HCT116 (cell line): ENCODE results near the gene U2AF1L4. TPM values are rescaled to one million over a fixed set of nuclear protein-coding genes. Genes with fewer than 3 reads are reported as not detected.

Source experiments
- ATAC-seq: fragments of 200-7000 bp; cut with Tn5 transposase; 2 replicates; pipeline ENCODE4 v1.9.1; 2020; ENCODE audit warnings: mild to moderate bottlenecking, moderate library complexity
- BruUV-seq: library from RNA; stranded (reverse); fragments of 400-500 nt; replicated peaks from 2 replicates; lab custom pipeline; 2021; lab: Mats Ljungman, UMichigan
- CTCF ChIA-PET: fragments of 300-600 bp; sonication (Branson Sonifier 250); formaldehyde crosslinking; loops from one replicate; lab custom pipeline; 2021; ENCODE audit warnings: antibody characterized with exemption; lab: Charles Lee
- POLR2A ChIA-PET: fragments of 300-600, 350-600 bp; sonication (Branson Sonifier 250); formaldehyde crosslinking; loops from one replicate; lab custom pipeline; 2021; ENCODE audit warnings: antibody characterized with exemption; lab: Charles Lee
- RAD21 ChIA-PET, 2 experiments: fragments of 300-600 bp; sonication (Branson Sonifier 250); formaldehyde crosslinking; loops; one replicate each; lab custom pipeline; 2023; ENCODE audit warnings: low total read pairs in 2 of 2; ENCODE audit not compliant: uncharacterized antibody in 2 of 2, unreplicated experiment in 2 of 2, low non-redundant PET in 1 of 2; lab: Charles Lee
- DNase-seq: peaks from one replicate; pipeline ENCODE4 v3.0.0-alpha.2; 2010; ENCODE audit warnings: low read depth, low spot score
- H2AFZ ChIP-seq: fragments of 200-600 bp; shearing (Covaris generic), sonication (generic); 2 replicates; pipeline ENCODE4 v1.6.1; 2017; ENCODE audit warnings: low read depth, mixed run types, mixed read lengths, antibody characterized with exemption, low read length; ENCODE audit not compliant: poor library complexity, severe bottlenecking
- H3K27ac ChIP-seq: 2 replicates; pipeline ENCODE4 v1.5.1; 2012; ENCODE audit warnings: low read depth, low read length
- H3K27me3 ChIP-seq: fragments of 200-600 bp; sonication (generic); 2 replicates; pipeline ENCODE4 v1.6.1; 2016; ENCODE audit warnings: mixed run types, low read length, mixed read lengths; ENCODE audit not compliant: insufficient read depth
- H3K36me3 ChIP-seq, 2 experiments: fragments of 200-500 bp in 1 of 2; fragments of 200-600 bp in 1 of 2; sonication (Bioruptor generic) in 1 of 2; sonication (generic) in 1 of 2; 2 replicates each; pipeline versions ENCODE4 v1.5.1 to v1.6.1; 2014 to 2016; ENCODE audit warnings: low read length in 2 of 2, inconsistent platforms in 1 of 2, mixed read lengths in 1 of 2, mixed run types in 1 of 2; ENCODE audit not compliant: insufficient read depth in 2 of 2, control insufficient read depth in 1 of 2
- H3K4me1 ChIP-seq, 2 experiments: fragments of 200-600 bp in 1 of 2; sonication (generic) in 1 of 2; 2 replicates each; pipeline versions ENCODE4 v1.5.1 to v1.6.1; 2012 to 2017; ENCODE audit warnings: low read length in 2 of 2, inconsistent platforms in 1 of 2, mild to moderate bottlenecking in 1 of 2, mixed read lengths in 1 of 2, mixed run types in 1 of 2, moderate library complexity in 1 of 2; ENCODE audit not compliant: insufficient read depth in 2 of 2, control insufficient read depth in 1 of 2
- H3K4me2 ChIP-seq: fragments of 200-600 bp; sonication (generic); 2 replicates; pipeline ENCODE4 v1.6.1; 2017; ENCODE audit warnings: mixed run types, low read length, mixed read lengths
- H3K4me3 ChIP-seq, 2 experiments: fragments of 200-600 bp in 1 of 2; sonication (generic) in 1 of 2; replicated peaks in 1 of 2; 2 replicates each; pipeline ENCODE4 v1.5.1; 2011 to 2016; ENCODE audit warnings: low read length in 2 of 2, control low read depth in 1 of 2, low read depth in 1 of 2, mild to moderate bottlenecking in 1 of 2, mixed read lengths in 1 of 2, mixed run types in 1 of 2
- H3K79me2 ChIP-seq: fragments of 200-600 bp; sonication (generic); 2 replicates; pipeline ENCODE4 v1.6.1; 2017; ENCODE audit warnings: mild to moderate bottlenecking, mixed run types, low read length, moderate library complexity, mixed read lengths; ENCODE audit not compliant: insufficient read depth
- H3K9ac ChIP-seq: fragments of 200-600 bp; sonication (generic); 2 replicates; pipeline ENCODE4 v1.6.1; 2016; ENCODE audit warnings: low read length, mixed read lengths
- H3K9me2 ChIP-seq: fragments of 200-600 bp; sonication (generic), shearing (Covaris generic); 2 replicates; pipeline ENCODE4 v1.6.1; 2017; ENCODE audit warnings: mixed run types, mild to moderate bottlenecking, moderate library complexity; ENCODE audit not compliant: insufficient read depth
- H3K9me3 ChIP-seq, 2 experiments: fragments of 200-500 bp in 1 of 2; fragments of 200-600 bp in 1 of 2; sonication (Bioruptor generic) in 1 of 2; sonication (generic) in 1 of 2; 2 replicates each; pipeline ENCODE4 v1.6.1; 2014 to 2017; ENCODE audit warnings: low read length in 2 of 2, mixed read lengths in 2 of 2, inconsistent platforms in 1 of 2, low read depth in 1 of 2, mild to moderate bottlenecking in 1 of 2, mixed run types in 1 of 2, moderate library complexity in 1 of 2; ENCODE audit not compliant: control insufficient read depth in 1 of 2, insufficient read depth in 1 of 2
- H4K20me1 ChIP-seq: fragments of 200-600 bp; sonication (generic), shearing (Covaris generic); 2 replicates; pipeline ENCODE4 v1.6.1; 2017; ENCODE audit warnings: mixed run types, mild to moderate bottlenecking, moderate library complexity; ENCODE audit not compliant: insufficient read depth
- CEBPB ChIP-seq: IDR thresholded peaks from 2 replicates; pipeline ENCODE4 v1.6.1; 2012; ENCODE audit warnings: low read depth
- ELF1 ChIP-seq: IDR thresholded peaks from 2 replicates; pipeline ENCODE4 v1.6.1; 2012; ENCODE audit warnings: low read depth, borderline replicate concordance
- EZH2 ChIP-seq: fragments of 200-600 bp; sonication (generic); IDR thresholded peaks from 2 replicates; pipeline ENCODE4 v1.6.1; 2017; ENCODE audit warnings: antibody characterized with exemption, mixed run types
- EZH2phosphoT487 ChIP-seq: fragments of 200-600 bp; IDR thresholded peaks from 2 replicates; pipeline ENCODE4 v1.6.1; 2018; ENCODE audit warnings: antibody characterized with exemption, borderline replicate concordance
- FOSL1 ChIP-seq: IDR thresholded peaks from 2 replicates; pipeline ENCODE4 v1.6.1; 2012; ENCODE audit warnings: low read depth
- POLR2A ChIP-seq: IDR thresholded peaks from 2 replicates; pipeline ENCODE4 v1.7.0; 2011; ENCODE audit warnings: borderline replicate concordance; ENCODE audit not compliant: insufficient read depth, insufficient read length; ENCODE audit errors: extremely low read depth
- RAD21 ChIP-seq: IDR thresholded peaks from 2 replicates; pipeline ENCODE4 v1.6.1; 2012; ENCODE audit warnings: low read depth, mild to moderate bottlenecking
- SIN3A ChIP-seq: IDR thresholded peaks from 2 replicates; pipeline ENCODE4 v1.6.1; 2012; ENCODE audit warnings: low read depth
- SRF ChIP-seq: IDR thresholded peaks from 2 replicates; pipeline ENCODE4 v1.6.1; 2012; ENCODE audit warnings: low read depth
- ZFX ChIP-seq: fragments of 450-650 bp; IDR thresholded peaks from 2 replicates; pipeline ENCODE4 v1.6.1; 2017
- ZNF274 ChIP-seq: fragments of 200-500 bp; sonication (Bioruptor generic); IDR thresholded peaks from 2 replicates; pipeline ENCODE4 v1.6.1; 2014; ENCODE audit warnings: mild to moderate bottlenecking, low read depth, low read length, inconsistent platforms
- intact Hi-C: fragments of 100-400 bp; cut with micrococcal nuclease; formaldehyde crosslinking; loops from 2 replicates; pipeline ENCODE4 v1.10.0; 2022
- total RNA-seq: library from RNA; stranded (reverse); gene quantifications from one replicate; pipeline ENCODE4 v1.2.1, GENCODE V29; 2021; ENCODE audit not compliant: unreplicated experiment
- TF ChIP-seq, protein P1 (sequence below): IDR thresholded peaks from 2 replicates; pipeline ENCODE4 v1.6.1; 2012; ENCODE audit warnings: low read depth
- TF ChIP-seq, protein P2 (sequence below): IDR thresholded peaks from 2 replicates; pipeline ENCODE4 v1.6.1; 2012
- TF ChIP-seq, protein P3 (sequence below): IDR thresholded peaks from 2 replicates; pipeline ENCODE4 v1.6.1; 2011; ENCODE audit warnings: mild to moderate bottlenecking, low read length, moderate library complexity; ENCODE audit not compliant: insufficient replicate concordance; ENCODE audit errors: extremely low read depth

The U2AF1L4 gene
- total RNA-seq, 1 experiment from 2014 or later, result 15.6 TPM

DNA sequence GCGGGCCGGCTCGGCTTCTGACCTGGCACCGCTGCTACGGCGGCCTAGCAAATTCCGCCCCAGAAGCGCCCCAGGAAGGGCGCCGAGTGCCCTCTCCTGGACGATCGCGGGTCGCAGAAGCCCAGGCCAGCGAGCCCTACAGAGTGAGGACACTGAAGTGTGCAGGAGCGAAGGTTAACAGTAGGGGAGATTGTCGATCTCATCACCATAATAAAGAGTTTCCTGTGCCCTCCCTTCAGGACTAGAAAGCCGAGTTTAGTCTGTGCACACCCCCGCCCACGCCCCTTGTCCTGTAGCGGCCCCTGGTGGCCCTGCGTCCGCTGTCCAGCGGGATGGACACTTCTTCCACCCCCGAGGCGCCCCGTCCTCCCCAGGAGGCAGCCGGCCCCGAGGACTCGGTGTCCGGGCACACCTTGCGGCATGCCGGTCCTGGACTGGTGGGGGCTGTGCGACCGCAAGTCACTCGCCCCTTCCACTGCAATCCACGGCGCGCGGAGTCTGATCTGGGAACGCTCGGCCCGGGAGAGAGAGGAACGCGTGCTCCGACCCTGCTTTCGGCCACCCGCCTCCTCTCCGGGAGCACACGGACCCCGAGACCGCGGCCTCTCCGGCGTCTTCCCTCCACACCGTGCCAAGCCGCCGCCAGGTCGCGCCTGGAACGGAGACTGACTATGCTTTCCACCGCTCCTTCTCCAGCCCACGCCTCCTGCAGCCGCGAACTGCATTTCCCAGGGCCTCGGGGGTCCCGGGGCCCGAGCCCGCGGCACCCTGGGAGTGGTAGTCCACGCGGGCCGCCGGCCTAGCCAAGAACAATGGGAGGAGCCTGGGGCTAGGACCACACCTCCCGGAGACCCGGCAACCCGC lies 28.2 kb downstream of the U2AF1L4 start (continued):
- TF ChIP-seq, protein P1, sequence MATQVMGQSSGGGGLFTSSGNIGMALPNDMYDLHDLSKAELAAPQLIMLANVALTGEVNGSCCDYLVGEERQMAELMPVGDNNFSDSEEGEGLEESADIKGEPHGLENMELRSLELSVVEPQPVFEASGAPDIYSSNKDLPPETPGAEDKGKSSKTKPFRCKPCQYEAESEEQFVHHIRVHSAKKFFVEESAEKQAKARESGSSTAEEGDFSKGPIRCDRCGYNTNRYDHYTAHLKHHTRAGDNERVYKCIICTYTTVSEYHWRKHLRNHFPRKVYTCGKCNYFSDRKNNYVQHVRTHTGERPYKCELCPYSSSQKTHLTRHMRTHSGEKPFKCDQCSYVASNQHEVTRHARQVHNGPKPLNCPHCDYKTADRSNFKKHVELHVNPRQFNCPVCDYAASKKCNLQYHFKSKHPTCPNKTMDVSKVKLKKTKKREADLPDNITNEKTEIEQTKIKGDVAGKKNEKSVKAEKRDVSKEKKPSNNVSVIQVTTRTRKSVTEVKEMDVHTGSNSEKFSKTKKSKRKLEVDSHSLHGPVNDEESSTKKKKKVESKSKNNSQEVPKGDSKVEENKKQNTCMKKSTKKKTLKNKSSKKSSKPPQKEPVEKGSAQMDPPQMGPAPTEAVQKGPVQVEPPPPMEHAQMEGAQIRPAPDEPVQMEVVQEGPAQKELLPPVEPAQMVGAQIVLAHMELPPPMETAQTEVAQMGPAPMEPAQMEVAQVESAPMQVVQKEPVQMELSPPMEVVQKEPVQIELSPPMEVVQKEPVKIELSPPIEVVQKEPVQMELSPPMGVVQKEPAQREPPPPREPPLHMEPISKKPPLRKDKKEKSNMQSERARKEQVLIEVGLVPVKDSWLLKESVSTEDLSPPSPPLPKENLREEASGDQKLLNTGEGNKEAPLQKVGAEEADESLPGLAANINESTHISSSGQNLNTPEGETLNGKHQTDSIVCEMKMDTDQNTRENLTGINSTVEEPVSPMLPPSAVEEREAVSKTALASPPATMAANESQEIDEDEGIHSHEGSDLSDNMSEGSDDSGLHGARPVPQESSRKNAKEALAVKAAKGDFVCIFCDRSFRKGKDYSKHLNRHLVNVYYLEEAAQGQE, result no peak
- TF ChIP-seq ELF1 (no peak; the same call in 1 of the 2 replicates), SIN3A (peak; percentile 51), FOSL1 (no peak)

DNA sequence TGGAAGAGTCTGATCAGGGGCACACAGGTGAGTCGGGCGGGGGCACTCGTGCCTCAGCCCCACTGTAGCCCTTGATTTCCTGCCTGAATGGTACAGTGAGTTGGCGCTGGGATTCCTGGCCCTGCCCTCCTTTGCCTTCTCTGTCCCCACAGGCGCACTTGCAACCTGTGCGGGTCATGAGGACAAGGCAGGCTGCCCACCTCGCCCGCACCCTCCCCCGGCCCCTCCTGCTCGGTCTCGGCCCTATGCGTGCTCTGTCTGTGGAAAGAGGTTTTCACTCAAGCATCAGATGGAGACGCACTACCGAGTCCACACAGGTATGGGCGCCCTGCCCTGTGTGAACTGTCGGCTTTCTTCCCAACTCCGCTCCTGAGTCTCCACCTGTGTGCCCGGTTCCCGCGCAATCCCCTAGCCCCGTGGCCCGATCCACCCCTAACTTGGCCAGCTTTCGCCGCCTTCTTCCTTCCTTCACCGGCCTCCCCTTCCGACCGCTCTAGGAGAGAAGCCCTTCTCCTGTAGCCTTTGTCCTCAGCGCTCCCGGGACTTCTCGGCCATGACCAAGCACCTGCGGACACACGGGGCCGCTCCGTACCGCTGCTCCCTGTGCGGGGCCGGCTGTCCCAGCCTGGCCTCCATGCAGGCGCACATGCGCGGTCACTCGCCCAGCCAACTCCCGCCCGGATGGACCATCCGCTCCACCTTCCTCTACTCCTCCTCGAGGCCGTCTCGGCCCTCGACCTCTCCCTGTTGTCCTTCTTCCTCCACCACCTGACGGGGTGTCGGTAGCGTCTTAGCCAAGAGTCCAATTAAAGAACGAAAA lies 29.0 kb downstream of the U2AF1L4 start:
- Histone ChIP-seq H2AFZ (no peak overlapping the region), H3K4me1 (peaks cover 16 to 35% of the 10 kb centered on the region in 2 experiments), H4K20me1 (no peaks in the 10 kb centered on the region), H3K36me3 (peaks cover 5 to 11% of the 10 kb centered on the region in 2 experiments; a peak in 3 of 4 replicates), H3K9me3 (no peaks in the 10 kb centered on the region), H3K9me2 (no peaks in the 10 kb centered on the region), H3K4me3 (peak overlapping the region; percentile 89 to 94), H3K4me2 (peak overlapping the region; percentile 81), H3K9ac (peak overlapping the region; percentile 91), H3K79me2 (peaks cover 33% of the 10 kb centered on the region), H3K27me3 (no peaks in the 10 kb centered on the region), H3K27ac (peak overlapping the region; percentile 85)
- ChIA-PET RAD21 (no interaction called here), POLR2A (no interaction called here), CTCF (no interaction called here)
- intact Hi-C loops, result loop anchor here (1.0 to 10.0 kb wide), 3 partner anchors 22 to 361 kb away; partner anchors contain the start of gene FFAR3
- ATAC-seq (peak; percentile 37), DNase-seq (no peak)
- no TSS peak for BruUV-seq
- TF ChIP-seq EZH2phosphoT487 (no peak), SIN3A (no peak), RAD21 (no peak), POLR2A (peak; percentile 76), SRF (no peak), ZFX (no peak; the same call in none of the 2 replicates), ELF1 (no peak), EZH2 (no peak), ZNF274 (no peak), CEBPB (no peak)
- TF ChIP-seq, protein P2, sequence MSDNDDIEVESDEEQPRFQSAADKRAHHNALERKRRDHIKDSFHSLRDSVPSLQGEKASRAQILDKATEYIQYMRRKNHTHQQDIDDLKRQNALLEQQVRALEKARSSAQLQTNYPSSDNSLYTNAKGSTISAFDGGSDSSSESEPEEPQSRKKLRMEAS, result peak; percentile 90
- TF ChIP-seq, protein P3, sequence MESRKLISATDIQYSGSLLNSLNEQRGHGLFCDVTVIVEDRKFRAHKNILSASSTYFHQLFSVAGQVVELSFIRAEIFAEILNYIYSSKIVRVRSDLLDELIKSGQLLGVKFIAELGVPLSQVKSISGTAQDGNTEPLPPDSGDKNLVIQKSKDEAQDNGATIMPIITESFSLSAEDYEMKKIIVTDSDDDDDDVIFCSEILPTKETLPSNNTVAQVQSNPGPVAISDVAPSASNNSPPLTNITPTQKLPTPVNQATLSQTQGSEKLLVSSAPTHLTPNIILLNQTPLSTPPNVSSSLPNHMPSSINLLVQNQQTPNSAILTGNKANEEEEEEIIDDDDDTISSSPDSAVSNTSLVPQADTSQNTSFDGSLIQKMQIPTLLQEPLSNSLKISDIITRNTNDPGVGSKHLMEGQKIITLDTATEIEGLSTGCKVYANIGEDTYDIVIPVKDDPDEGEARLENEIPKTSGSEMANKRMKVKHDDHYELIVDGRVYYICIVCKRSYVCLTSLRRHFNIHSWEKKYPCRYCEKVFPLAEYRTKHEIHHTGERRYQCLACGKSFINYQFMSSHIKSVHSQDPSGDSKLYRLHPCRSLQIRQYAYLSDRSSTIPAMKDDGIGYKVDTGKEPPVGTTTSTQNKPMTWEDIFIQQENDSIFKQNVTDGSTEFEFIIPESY, result no peak
